ENCODE measurements around the gene ACER3.

- TF ChIP-seq, protein P1, sequence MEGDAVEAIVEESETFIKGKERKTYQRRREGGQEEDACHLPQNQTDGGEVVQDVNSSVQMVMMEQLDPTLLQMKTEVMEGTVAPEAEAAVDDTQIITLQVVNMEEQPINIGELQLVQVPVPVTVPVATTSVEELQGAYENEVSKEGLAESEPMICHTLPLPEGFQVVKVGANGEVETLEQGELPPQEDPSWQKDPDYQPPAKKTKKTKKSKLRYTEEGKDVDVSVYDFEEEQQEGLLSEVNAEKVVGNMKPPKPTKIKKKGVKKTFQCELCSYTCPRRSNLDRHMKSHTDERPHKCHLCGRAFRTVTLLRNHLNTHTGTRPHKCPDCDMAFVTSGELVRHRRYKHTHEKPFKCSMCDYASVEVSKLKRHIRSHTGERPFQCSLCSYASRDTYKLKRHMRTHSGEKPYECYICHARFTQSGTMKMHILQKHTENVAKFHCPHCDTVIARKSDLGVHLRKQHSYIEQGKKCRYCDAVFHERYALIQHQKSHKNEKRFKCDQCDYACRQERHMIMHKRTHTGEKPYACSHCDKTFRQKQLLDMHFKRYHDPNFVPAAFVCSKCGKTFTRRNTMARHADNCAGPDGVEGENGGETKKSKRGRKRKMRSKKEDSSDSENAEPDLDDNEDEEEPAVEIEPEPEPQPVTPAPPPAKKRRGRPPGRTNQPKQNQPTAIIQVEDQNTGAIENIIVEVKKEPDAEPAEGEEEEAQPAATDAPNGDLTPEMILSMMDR (IDR thresholded peaks at IDR 0.05; ENCODE audit: insufficient read depth, low read depth, low read length) = no peak
- TF ChIP-seq EZH2 (IDR thresholded peaks at IDR 0.05; ENCODE audit: insufficient read depth, low read length) = no peak
Observed at GRCh38 chr11:77035580-77035979, 174.9 kb downstream of the ACER3 start.

All from astrocyte (in vitro differentiated cells and primary cell).